Measurements from ENCODE around the gene HNF1A. TPM values are rescaled to one million over a fixed set of nuclear protein-coding genes. Genes with fewer than 3 reads are reported as not detected.

HNF1A gene
- total RNA-seq, 1 experiment from 2014 or later, result not detected

DNA sequence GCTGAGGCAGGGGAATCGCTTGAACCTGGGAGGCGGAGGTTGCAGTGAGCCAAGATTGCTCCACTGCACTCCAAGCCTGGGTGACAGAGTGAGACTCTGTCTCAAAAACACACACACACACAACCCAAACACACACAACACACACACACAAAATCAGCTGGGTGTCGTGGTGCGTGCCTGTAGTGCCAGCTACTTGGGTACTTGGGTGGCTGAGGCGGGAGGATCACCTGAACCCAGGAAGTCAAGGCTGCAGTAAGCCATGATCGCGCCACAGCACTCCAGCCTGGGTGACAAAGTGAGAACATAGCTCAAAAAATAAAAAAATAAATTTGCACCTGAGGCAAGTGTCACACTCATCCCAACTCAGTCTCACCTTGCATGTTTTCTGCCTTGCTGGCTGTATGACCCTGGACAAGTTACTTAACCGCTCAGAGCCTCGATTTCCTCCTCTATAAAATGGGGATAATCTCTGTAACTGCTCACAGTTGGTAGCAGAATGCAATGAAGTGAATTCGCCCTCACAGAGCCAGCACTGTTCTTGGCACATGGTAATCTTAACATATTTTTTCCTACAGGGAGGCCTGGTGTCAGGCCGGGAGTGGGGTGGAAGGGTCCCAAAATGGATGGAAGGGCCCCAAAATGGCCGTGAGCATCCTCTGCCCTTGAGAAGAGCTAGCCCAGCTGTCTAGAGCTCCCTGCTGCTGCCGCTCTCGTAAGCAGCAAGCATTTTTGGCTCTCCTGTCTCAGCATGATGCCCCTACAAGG lies 630 bp upstream of the HNF1A start:
- no peaks in the 10 kb centered on the region for H3K9me3 Mint-ChIP-seq (ENCODE audit: unreplicated experiment)
- POLR2A ChIA-PET, result no interaction called here
- BruUV-seq (replicated peaks), result no TSS peak
- H3K27ac Mint-ChIP-seq (ENCODE audit: low read depth, unreplicated experiment), result no peak overlapping the region
- no peak overlapping the region for H3K4me3 Mint-ChIP-seq (ENCODE audit: unreplicated experiment)
- TF ChIP-seq, protein P1, sequence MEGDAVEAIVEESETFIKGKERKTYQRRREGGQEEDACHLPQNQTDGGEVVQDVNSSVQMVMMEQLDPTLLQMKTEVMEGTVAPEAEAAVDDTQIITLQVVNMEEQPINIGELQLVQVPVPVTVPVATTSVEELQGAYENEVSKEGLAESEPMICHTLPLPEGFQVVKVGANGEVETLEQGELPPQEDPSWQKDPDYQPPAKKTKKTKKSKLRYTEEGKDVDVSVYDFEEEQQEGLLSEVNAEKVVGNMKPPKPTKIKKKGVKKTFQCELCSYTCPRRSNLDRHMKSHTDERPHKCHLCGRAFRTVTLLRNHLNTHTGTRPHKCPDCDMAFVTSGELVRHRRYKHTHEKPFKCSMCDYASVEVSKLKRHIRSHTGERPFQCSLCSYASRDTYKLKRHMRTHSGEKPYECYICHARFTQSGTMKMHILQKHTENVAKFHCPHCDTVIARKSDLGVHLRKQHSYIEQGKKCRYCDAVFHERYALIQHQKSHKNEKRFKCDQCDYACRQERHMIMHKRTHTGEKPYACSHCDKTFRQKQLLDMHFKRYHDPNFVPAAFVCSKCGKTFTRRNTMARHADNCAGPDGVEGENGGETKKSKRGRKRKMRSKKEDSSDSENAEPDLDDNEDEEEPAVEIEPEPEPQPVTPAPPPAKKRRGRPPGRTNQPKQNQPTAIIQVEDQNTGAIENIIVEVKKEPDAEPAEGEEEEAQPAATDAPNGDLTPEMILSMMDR (IDR thresholded peaks at IDR 0.05; ENCODE audit: unreplicated experiment), result no peak
- H3K36me3 Mint-ChIP-seq (ENCODE audit: insufficient read depth, unreplicated experiment), result no peaks in the 10 kb centered on the region
- no peak for DNase-seq (ENCODE audit: unreplicated experiment)
- no peaks in the 10 kb centered on the region for H3K27me3 Mint-ChIP-seq (ENCODE audit: insufficient read depth, unreplicated experiment)
- H3K4me1 Mint-ChIP-seq (ENCODE audit: insufficient read depth, unreplicated experiment), result no peaks in the 10 kb centered on the region
- intact Hi-C loops (cut with micrococcal nuclease), result loop anchor here (10.0 kb wide), 1 partner anchor 543 kb away; the partner anchor contains the start of gene COX6A1
- CTCF ChIA-PET, result interaction anchor here (0.6 to 1.1 kb wide), 4 partner anchors 12 to 394 kb away, joined by 3 to 4 read pairs (median 3); no protein-coding TSS in a partner anchor

DNA sequence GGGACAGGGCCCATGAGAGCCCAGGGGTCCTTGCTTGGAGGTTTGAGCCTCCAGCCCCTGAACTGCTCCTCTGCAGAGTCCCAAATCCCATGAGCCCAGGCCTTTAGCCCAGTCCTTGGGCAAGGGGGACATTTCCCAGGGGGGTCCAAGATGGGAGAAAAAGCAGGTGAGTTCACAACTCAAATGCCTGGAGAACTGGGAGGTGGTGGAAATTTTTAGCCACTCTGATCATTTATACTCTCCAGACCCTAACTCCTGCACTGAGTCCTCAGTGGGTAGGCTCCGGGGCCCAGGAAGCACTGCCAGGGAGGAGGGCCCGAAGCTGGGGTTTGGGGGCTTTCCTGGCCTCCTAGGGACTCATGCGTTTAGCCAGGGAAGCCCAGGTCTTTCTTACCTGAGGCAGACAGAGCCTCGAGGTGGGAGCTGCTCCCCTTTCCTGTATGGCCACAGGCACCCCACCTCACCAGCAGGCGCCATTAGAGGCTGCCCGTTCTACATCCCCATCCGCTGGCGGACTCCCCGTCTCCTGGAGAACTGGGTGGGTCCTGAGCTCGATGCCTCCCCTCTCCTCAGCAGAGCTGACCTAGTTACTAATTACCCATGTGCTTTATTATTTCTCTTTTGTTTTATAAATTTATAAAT lies 998 bp downstream of the HNF1A start:
- ChIA-PET CTCF (no interaction called here), POLR2A (no interaction called here)
- intact Hi-C loops (cut with micrococcal nuclease), result loop anchor here (10.0 kb wide), 1 partner anchor 545 kb away; the partner anchor contains the start of gene COX6A1

DNA sequence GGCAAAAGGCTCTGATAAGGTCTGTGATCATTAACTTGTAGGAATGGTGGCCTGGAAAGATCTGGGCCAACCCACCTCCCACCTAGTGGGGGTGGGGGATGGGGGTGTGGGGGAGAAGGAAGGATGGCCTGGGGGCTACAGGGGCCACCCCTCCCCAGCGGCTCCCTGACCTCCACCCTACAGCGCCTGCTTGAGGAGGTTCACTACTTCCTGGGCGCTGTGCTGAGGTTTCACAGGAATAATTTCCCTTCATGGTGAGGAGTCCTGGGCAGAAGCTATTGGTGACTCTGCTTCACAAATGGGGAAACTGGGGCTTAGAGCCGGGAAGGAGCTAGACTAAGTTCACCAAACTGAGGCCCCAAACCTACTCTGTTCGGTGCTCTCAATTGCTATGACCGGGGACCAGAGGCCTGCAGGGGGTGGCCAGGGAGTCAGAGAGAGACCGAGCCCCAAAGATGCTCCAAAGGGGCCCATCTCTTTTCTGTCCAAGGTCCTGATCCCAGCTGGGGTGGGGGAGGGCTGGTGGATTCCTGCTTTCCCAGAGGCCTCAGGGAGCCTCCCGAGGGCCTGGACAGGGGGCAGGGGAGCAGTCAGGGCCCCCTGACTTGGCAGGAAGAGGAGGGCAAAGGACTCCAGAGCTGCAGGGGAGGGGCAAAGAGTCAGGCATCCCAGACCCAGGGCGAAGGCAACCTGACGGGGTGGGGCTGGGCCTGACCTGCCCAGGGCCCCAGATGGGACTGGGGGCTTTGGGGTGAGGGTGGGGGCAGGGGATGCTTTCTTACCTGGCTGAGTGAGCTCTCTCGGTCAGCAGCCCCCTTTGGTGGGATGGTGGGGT lies 1.7 kb downstream of the HNF1A start:
- BruUV-seq (replicated peaks), result no TSS peak
- intact Hi-C loops (cut with micrococcal nuclease), result loop anchor here (10.0 kb wide), 1 partner anchor 545 kb away; the partner anchor contains the start of gene COX6A1

More for the DNA sequence above, 998 bp downstream of the HNF1A start:
- no peak for DNase-seq (ENCODE audit: unreplicated experiment)
- Mint-ChIP-seq H3K36me3 (ENCODE audit: insufficient read depth, unreplicated experiment) (no peaks in the 10 kb centered on the region), H3K9me3 (ENCODE audit: unreplicated experiment) (no peaks in the 10 kb centered on the region), H3K27me3 (ENCODE audit: insufficient read depth, unreplicated experiment) (peaks cover 8% of the 10 kb centered on the region), H3K27ac (ENCODE audit: low read depth, unreplicated experiment) (no peak overlapping the region), H3K4me1 (ENCODE audit: insufficient read depth, unreplicated experiment) (peaks cover 2% of the 10 kb centered on the region), H3K4me3 (ENCODE audit: unreplicated experiment) (no peak overlapping the region)
- TF ChIP-seq, protein P1 (IDR thresholded peaks at IDR 0.05; ENCODE audit: unreplicated experiment), result no peak
- BruUV-seq (replicated peaks), result no TSS peak

More for the DNA sequence above, 1.7 kb downstream of the HNF1A start:
- Mint-ChIP-seq H3K4me3 (ENCODE audit: unreplicated experiment) (no peak overlapping the region), H3K9me3 (ENCODE audit: unreplicated experiment) (no peaks in the 10 kb centered on the region), H3K27me3 (ENCODE audit: insufficient read depth, unreplicated experiment) (peaks cover 13% of the 10 kb centered on the region), H3K4me1 (ENCODE audit: insufficient read depth, unreplicated experiment) (peaks cover 4% of the 10 kb centered on the region), H3K36me3 (ENCODE audit: insufficient read depth, unreplicated experiment) (no peaks in the 10 kb centered on the region), H3K27ac (ENCODE audit: low read depth, unreplicated experiment) (no peak overlapping the region)
- TF ChIP-seq, protein P1 (IDR thresholded peaks at IDR 0.05; ENCODE audit: unreplicated experiment), result no peak
- DNase-seq (ENCODE audit: unreplicated experiment), result no peak
- ChIA-PET CTCF (interaction anchor here (0.7 to 2.4 kb wide), 2 partner anchors 8 to 333 kb away, joined by 3 to 14 read pairs; no protein-coding TSS in a partner anchor), POLR2A (interaction anchor here (1.0 kb wide), 1 partner anchor 25 kb away, joined by 3 read pairs; no protein-coding TSS in a partner anchor)

Data from MCF 10A (cell line).